ENCODE data around the gene MSRB1. TPM values are rescaled to one million over a fixed set of nuclear protein-coding genes. Genes with fewer than 3 reads are reported as not detected.

The MSRB1 gene
- total RNA-seq, 1 donor = 14.3 TPM

DNA sequence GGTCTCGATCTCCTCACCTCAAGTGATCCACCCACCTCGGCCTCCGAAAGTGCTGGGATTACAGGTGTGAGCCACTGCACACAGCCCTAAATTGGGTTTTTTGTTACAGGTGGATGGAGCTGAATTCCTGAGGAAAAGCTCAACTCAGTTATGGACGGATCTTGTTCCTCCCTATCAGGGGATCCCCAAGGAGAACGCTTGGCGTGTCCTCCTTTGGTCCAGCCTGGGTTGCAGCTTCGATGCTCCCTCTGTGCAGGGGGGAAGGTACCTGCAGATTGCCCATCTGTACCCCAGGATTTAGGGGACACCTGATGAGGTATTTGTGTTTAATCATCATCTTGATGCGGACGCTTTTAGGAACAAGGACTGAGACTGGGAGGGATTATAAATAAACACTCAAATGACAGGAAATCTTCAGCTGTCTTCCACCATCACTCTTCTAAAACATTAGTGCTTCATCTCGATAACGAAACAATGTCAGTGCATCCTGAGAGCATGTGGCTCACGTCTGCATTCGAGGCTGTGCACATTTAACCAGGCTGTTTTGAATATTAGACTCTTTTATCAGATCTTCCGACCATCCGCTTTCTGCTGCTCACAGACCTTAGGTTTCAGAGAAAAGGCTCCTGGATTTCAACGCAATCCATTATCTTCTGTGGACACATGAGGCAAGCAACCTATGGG lies 52.8 kb downstream of the MSRB1 start:
- TF ChIP-seq, protein P1, sequence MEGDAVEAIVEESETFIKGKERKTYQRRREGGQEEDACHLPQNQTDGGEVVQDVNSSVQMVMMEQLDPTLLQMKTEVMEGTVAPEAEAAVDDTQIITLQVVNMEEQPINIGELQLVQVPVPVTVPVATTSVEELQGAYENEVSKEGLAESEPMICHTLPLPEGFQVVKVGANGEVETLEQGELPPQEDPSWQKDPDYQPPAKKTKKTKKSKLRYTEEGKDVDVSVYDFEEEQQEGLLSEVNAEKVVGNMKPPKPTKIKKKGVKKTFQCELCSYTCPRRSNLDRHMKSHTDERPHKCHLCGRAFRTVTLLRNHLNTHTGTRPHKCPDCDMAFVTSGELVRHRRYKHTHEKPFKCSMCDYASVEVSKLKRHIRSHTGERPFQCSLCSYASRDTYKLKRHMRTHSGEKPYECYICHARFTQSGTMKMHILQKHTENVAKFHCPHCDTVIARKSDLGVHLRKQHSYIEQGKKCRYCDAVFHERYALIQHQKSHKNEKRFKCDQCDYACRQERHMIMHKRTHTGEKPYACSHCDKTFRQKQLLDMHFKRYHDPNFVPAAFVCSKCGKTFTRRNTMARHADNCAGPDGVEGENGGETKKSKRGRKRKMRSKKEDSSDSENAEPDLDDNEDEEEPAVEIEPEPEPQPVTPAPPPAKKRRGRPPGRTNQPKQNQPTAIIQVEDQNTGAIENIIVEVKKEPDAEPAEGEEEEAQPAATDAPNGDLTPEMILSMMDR (IDR thresholded peaks at IDR 0.05; ENCODE audit: insufficient read depth, low read length) = no peak
- no peak for DNase-seq (ENCODE audit: low read depth)
- no peak overlapping the region for H3K4me3 ChIP-seq (ENCODE audit: low read depth, low read length)

Small RNAs within 50 kb of the gene (small RNA-seq; reads per million reads assigned to genes)
- 0.38 reads per million for gene AC005363.2
- gene SNORA10 = not detected
- gene SNORA64 = not detected

Other genes starting within 250 kb of the MSRB1 start
- gene MAPK8IP3, start 237.0 kb downstream of the MSRB1 start, total RNA-seq (ENCODE audit: low replicate concordance) = 27.3 and 45.8 TPM in 2 replicates
- gene NME3, start 171.7 kb downstream of the MSRB1 start, total RNA-seq (ENCODE audit: low replicate concordance) = 27.1 and 30.3 TPM in 2 replicates
- 8.4 and 13.5 TPM in 2 replicates for gene EME2, start 170.4 kb downstream of the MSRB1 start, total RNA-seq (ENCODE audit: low replicate concordance)
- 50.9 and 59.8 TPM in 2 replicates for gene MRPS34, start 170.1 kb downstream of the MSRB1 start, total RNA-seq (ENCODE audit: low replicate concordance)
- gene SPSB3, start 160.6 kb downstream of the MSRB1 start, total RNA-seq (ENCODE audit: low replicate concordance) = 21.6 and 34.8 TPM in 2 replicates
- 21.8 and 44.6 TPM in 2 replicates for gene NUBP2, start 160.2 kb downstream of the MSRB1 start, total RNA-seq (ENCODE audit: low replicate concordance)
- gene IGFALS, start 149.5 kb downstream of the MSRB1 start, total RNA-seq (ENCODE audit: low replicate concordance) = 0.16 and 0.27 TPM in 2 replicates
- 12.1 and 21.9 TPM in 2 replicates for gene HAGH, start 116.4 kb downstream of the MSRB1 start, total RNA-seq (ENCODE audit: low replicate concordance)
- 36.7 and 204 TPM in 2 replicates for gene FAHD1, start 116.0 kb downstream of the MSRB1 start, total RNA-seq (ENCODE audit: low replicate concordance)
- 0.09 TPM in 1 of 2 replicates, not detected in the other for gene MEIOB, start 71.0 kb downstream of the MSRB1 start, total RNA-seq (ENCODE audit: low replicate concordance)
- not detected in 2 replicates for gene HS3ST6, start 24.8 kb downstream of the MSRB1 start, total RNA-seq (ENCODE audit: low replicate concordance)
- gene RPL3L, start 11.5 kb upstream of the MSRB1 start, total RNA-seq (ENCODE audit: low replicate concordance) = not detected in 2 replicates
- gene NDUFB10, start 16.3 kb upstream of the MSRB1 start, total RNA-seq (ENCODE audit: low replicate concordance) = 56.1 and 105 TPM in 2 replicates
- gene RPS2, start 21.6 kb upstream of the MSRB1 start, total RNA-seq (ENCODE audit: low replicate concordance) = 1,645 and 1,942 TPM in 2 replicates
- gene RNF151, start 23.7 kb upstream of the MSRB1 start, total RNA-seq (ENCODE audit: low replicate concordance) = not detected in 2 replicates
- gene TBL3, start 28.9 kb upstream of the MSRB1 start, total RNA-seq (ENCODE audit: low replicate concordance) = 22.7 and 31.8 TPM in 2 replicates
- not detected in 2 replicates for gene NOXO1, start 38.3 kb upstream of the MSRB1 start, total RNA-seq (ENCODE audit: low replicate concordance)
- 8.6 and 10.5 TPM in 2 replicates for gene GFER, start 41.0 kb upstream of the MSRB1 start, total RNA-seq (ENCODE audit: low replicate concordance)
- gene SYNGR3, start 46.8 kb upstream of the MSRB1 start, total RNA-seq (ENCODE audit: low replicate concordance) = 0.98 and 1.4 TPM in 2 replicates
- 13.8 and 18.8 TPM in 2 replicates for gene ZNF598, start 66.6 kb upstream of the MSRB1 start, total RNA-seq (ENCODE audit: low replicate concordance)
- gene NPW, start 76.6 kb upstream of the MSRB1 start, total RNA-seq (ENCODE audit: low replicate concordance) = 0.45 TPM in 1 of 2 replicates, not detected in the other
- 11.5 and 26.3 TPM in 2 replicates for gene NHERF2, start 83.7 kb upstream of the MSRB1 start, total RNA-seq (ENCODE audit: low replicate concordance)
- gene NTHL1, start 104.6 kb upstream of the MSRB1 start, total RNA-seq (ENCODE audit: low replicate concordance) = 18.8 and 36.1 TPM in 2 replicates
- 58.7 and 145 TPM in 2 replicates for gene TSC2, start 104.8 kb upstream of the MSRB1 start, total RNA-seq (ENCODE audit: low replicate concordance)
- 118 and 166 TPM in 2 replicates for gene PKD1, start 192.7 kb upstream of the MSRB1 start, total RNA-seq (ENCODE audit: low replicate concordance)
- gene RAB26, start 205.4 kb upstream of the MSRB1 start, total RNA-seq (ENCODE audit: low replicate concordance) = 0.27 and 3.6 TPM in 2 replicates
- 64.3 and 91.0 TPM in 2 replicates for gene TRAF7, start 212.6 kb upstream of the MSRB1 start, total RNA-seq (ENCODE audit: low replicate concordance)